GM21367 (cell line): ENCODE results near the gene ERBB4.
"Not testable (repeated sequence)": the region's sequence is repeated elsewhere in the genome, so short reads cannot be mapped to it uniquely, and the experiment has no call there.

Experiments
- ATAC-seq: cut with Tn5 transposase; IDR thresholded peaks from one replicate; pipeline ENCODE4 v1.9.1; 2021; ENCODE audit not compliant: unreplicated experiment

The ERBB4 gene

GRCh38 chr2:211671977-211672376 lies 866.6 kb downstream of the ERBB4 start:
- no peak for ATAC-seq

DNA sequence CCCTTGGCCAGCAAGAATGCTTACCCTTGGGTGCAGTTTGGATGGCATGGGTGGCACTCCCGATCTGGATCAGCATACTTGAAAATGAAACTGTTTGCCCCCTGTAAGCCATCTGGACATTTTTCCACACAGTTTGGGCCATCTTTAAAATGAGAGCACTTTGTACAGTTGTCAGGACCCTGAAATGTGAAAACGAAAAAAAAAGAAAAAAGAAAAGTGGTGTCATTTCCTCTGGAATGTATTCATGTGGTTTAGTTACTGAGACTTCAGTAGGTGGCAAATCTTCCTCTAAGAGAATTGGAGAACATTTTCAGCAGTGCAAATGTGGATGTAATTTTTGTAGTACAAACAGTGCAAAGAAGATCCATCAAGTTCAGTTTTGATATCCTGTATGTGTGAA lies 873.3 kb downstream of the ERBB4 start:
- ATAC-seq: no peak

GRCh38 chr2:211664321-211664720 lies 874.3 kb downstream of the ERBB4 start:
- no peak for ATAC-seq

DNA sequence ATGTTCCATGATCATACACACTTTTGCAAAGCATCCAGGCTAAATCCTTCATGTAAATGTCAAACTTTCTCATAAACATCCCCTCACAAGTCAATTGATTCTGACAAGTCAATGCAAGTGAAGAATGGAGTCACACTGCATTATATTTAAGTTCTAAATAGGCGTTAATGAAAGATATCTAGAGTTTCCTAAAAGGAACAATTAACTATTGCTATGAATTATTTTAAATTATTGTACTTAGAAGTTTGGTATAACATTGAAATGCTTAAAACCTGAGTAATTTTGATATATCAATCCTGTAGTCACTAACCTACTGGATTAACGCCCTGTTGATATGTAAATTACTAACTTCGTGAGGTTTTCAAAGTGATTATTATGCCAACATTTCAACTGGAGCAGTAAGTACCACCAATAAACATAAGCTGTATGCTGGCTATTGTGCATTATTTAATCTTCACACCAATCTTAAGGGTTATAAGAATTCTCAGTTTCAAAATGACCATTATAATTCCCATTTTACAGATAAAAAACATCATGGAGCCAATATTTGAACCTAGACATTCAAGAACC lies 884.3 kb downstream of the ERBB4 start:
- ATAC-seq: no peak

- no peak for ATAC-seq
These were observed 886.3 kb downstream of the ERBB4 start for GRCh38 chr2:211652327-211652726.

DNA sequence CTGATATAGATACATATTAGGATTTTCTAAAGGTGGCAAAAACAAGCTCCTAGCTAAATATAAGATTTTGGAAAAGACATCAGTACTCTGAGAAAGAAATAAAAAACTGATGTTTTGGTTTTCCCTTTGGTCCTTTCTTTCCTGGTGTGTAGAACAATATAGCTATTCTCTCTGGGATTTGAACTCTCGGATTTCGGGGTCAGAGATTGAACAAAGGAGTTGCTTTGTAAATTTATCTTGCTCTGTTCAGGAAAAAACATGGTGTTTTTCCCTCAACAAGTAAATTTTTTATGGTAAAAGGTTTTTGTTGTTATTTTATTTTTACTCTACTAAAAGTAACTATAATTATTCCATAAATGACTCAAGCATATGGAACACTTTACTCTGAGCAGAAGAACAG lies 889.3 kb downstream of the ERBB4 start:
- no peak for ATAC-seq

DNA sequence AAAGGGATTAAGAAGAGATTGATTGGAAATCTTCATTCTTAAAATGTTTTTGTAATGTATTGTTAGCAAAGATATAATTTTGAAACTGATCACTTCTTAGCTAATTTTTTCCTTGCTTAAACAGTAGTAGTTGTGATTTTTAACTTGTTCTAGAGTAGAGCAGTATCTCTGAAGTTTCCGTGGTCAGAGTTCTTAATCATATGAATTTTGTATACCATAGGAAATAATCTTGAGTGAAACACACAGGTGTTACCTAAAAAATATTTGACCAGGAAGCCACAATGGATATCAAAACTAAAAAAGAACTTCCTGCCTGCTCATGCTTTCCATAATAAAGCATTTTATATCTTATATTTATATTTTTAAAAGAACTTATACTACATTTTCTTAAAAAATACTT lies 907.1 kb downstream of the ERBB4 start:
- no peak for ATAC-seq

DNA sequence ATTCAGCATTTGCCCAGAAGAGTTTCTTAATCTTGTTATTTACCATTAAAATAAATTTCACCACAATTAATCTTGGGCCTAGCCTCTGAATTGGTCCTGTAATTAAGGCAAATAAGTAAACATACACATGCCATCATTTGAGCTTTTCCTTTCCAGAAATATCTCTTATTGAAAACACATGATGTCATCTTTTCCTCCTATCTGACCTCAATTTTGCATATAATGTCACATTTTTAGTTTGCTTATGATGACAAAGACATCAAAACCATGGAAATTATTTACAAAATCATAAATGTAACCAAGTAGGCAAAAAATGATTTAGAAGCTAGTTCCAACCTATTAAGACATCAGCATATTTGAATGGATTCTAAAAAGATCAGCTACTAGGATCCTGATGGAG lies 915.5 kb downstream of the ERBB4 start:
- no peak for ATAC-seq

DNA sequence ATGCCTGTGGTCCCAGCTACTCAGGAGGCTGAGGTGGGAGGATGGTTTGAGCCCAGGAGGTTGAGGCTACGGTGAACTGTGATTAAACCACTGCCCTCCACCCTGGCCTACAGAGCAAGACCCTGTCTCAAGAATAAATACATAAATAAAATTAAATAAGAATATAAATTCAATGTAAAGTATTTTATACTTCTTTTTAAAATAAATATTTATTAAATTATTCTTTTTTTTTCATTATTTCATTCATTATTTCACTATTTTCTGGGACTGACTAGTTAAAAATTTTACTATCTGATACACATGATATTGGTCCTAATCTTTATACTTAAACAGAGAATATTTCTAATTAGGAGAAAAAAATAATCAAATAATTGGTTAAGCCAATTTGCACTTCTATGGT lies 917.6 kb downstream of the ERBB4 start:
- ATAC-seq: no peak

- no peak for ATAC-seq
These were observed 920.8 kb downstream of the ERBB4 start for GRCh38 chr2:211617803-211618202.

- no peak for ATAC-seq
These were observed 927.0 kb downstream of the ERBB4 start for GRCh38 chr2:211611621-211612020.

GRCh38 chr2:211611061-211611518 lies 927.5 kb downstream of the ERBB4 start:
- ATAC-seq: no peak

- ATAC-seq: no peak
These were observed 929.5 kb downstream of the ERBB4 start for GRCh38 chr2:211609127-211609526.

DNA sequence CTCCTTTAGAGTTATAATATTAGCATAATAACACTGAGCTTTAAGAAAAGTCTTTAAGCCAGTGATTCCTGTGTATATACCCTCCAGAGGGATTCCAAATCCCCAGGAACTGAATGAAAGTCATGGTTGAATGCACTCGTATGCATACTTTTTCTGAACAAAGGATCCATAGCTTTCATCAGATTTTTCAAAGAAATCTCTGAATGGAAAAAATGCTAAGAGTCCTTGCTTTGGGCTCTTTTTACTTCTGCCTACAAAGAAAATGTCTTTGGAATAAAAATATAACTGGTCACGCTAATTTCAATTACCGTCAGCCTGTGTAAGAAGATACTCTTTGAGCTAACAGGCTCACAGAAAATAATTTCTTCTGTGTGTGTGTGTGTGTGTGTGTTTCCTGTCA lies 939.5 kb downstream of the ERBB4 start:
- ATAC-seq: no peak

DNA sequence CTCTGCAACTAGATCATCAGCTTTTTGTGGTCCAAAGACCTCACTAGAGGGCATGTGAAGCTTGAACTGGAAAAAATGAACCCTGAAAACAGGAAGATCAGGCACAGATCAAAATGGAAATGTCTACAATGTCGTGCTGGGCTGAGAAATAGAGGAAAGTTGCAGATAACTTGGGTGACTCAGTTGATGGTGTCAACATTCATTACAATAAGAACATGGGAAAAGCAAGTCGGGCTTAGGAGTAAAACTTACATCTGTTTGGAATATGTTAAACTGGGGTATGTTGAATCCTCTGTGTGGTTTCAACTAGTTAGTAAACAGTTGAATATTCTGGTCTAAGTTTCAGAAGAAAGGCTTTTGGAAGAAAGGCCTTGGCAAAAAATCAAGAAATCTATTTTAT lies 940.4 kb downstream of the ERBB4 start:
- no peak for ATAC-seq

GRCh38 chr2:211592006-211592405 lies 946.6 kb downstream of the ERBB4 start:
- not testable (repeated sequence) for ATAC-seq

DNA sequence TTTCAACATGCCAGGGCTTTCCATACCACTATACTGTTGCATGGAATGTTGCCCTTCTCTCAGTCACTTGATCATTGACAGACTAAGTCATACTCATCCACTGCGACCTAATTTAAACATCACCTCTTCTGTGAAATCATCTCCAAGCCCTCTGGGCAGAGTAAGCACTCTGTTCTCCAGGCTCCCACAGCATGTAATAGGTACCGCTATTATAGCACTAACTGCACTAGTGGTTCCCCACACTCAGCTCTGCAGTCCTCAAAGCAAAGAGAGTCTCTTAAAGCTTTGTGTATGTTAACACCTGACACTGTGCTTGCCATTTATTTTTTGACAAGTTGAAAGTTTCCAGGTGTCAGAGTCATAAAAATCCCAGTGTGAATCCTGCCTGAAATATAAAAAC lies 947.2 kb downstream of the ERBB4 start:
- no peak for ATAC-seq

DNA sequence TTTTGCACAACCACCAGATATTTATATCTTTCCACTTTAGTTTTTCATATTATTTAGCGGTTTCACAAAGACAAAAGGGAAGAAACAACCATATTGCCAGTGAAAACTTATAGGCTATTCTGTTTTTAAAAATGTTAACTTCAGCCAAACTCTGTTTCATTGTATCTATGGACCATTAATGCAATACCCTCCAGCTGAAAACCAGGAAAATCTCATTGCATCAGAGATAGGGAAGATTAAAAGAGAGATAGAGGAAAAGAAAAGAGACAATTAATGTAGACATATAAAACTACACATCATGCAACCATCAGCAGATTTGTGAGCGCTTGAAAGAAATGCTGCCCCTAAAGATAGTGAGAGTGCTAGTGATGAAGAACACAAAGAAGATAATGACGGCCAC lies 970.2 kb downstream of the ERBB4 start:
- ATAC-seq: no peak

DNA sequence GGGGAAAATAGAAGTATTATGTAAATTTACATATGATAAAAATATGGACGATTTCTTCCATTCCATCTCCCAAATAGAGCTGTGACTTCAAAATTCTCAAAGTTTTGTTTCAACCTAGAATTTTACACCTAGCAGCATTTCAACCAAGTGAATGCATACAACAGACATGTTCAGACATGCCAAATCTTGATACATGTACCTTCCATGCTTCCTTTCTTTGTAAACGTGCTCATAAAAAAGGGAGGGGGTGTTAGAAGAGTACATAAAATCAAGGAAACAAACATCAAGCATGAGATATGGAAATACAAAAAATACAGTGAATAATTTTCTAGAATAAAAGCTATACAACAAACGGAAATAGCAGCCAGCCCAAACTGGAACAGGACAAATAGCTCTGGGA lies 974.2 kb downstream of the ERBB4 start:
- no peak for ATAC-seq

DNA sequence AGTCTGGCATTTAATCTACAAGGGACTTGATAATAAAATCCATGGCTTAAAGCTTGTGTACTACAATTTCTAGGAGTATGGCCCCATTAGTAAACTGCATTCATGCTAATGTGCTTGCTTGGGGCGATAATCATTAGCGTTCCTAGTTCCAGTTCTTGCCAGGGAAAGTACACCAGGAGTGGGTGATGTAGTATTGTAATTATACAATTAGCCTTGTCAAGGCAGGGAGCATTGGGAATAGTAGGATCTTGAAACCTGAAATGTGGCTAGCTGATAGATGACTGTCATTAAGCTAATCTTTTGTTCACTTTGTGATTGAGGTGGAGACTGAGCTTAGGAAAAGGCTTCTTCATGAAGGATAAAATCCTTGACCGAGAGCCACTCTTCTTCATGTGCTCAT lies 993.0 kb downstream of the ERBB4 start:
- no peak for ATAC-seq

GRCh38 chr2:211534632-211535031 lies 1004.0 kb downstream of the ERBB4 start:
- ATAC-seq: no peak

GRCh38 chr2:211524248-211524647 lies 1014.4 kb downstream of the ERBB4 start:
- ATAC-seq: not testable (repeated sequence)

- no peak for ATAC-seq
These were observed 1022.1 kb downstream of the ERBB4 start for GRCh38 chr2:211516537-211516936.

- ATAC-seq: no peak
These were observed 1024.6 kb downstream of the ERBB4 start for GRCh38 chr2:211514049-211514448.
